A204.1 (cell line): ENCODE measurements around the gene WNK1.

Experiments
- FAIRE-seq: peaks from 2 replicates; lab custom pipeline; 2012; peaks lifted over from hg19 to GRCh38; lab: Jason Lieb, UNC

The WNK1 gene

DNA sequence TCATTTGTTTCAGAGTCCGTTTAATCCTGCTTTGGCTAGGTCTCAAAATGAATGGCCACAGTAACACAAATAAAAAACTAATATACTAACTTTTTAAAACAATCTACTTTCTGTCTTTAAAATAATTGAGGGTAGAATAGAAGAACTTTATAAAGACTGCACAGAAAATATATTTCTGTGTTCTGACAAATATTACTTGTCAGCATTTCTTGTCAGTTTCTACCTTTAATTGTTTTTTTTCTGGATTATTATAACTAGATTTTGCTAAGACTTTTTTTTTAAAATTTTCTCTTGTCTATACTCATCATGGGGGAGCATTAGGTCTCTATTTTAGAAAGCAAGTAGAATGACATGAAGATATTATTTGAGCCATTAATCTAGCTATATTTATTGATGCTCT lies 110.9 kb downstream of the WNK1 start:
- no peak for FAIRE-seq

DNA sequence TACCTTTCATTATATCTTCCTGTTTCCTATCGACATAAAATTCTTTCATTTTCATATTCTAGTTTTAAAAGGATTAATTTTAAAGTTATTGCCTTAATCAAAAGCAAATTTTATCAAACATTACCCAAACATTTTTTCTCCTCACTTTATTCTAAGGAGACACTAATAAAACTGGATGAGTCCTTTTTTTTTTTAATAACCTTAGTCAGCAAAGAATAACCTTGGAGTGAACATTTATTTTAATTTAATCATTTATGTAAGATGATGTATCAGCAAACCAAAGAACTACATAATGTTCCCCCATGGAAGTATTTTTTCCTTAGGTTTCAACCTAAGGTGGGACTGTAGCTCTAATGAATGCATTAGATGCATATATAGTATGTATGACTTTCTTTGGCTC lies 113.2 kb downstream of the WNK1 start:
- no peak for FAIRE-seq

DNA sequence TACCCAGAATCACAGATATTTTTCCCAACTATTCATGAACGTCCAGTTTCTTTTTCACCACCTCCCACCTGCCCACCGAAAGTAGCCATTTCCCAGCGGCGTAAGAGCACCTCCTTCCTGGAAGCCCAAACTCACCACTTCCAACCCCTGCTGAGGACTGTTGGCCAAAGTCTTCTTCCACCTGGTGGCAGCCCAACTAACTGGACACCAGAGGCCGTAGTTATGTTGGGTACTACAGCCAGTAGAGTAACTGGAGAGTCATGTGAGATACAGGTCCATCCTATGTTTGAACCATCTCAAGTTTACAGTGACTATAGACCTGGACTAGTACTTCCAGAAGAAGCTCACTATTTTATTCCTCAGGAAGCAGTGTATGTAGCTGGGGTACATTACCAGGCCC lies 115.5 kb downstream of the WNK1 start:
- FAIRE-seq = no peak

DNA sequence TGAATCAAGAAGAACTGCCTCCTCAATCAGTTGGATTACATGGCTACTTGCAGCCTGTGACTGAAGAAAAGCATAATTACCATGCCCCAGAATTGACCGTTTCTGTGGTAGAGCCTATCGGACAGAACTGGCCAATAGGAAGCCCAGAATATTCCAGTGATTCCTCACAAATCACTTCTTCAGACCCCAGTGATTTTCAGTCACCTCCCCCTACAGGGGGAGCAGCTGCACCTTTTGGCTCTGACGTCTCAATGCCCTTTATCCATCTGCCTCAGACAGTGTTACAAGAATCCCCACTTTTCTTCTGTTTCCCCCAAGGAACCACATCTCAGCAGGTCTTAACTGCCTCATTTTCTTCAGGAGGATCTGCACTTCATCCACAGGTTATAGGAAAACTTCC lies 116.3 kb downstream of the WNK1 start:
- FAIRE-seq = no peak

DNA sequence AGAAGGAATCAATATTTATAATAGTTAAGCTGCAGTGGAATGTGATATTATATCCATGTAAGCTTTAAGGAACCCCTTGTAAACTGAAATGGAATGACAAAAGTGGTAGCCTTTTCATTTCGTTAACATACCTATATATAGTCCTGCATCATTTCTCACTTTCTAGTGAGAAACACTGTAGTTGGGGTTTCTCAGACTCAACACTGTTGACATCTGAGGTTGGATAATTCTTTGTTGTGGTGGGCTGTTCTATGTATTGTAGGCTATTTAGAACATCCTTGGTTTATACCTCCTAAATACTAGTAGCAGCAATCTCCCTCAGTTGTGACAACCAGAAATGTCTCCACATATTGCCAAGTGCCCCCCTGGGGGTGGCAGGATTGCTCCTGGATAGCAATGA lies 118.0 kb downstream of the WNK1 start:
- FAIRE-seq = no peak

DNA sequence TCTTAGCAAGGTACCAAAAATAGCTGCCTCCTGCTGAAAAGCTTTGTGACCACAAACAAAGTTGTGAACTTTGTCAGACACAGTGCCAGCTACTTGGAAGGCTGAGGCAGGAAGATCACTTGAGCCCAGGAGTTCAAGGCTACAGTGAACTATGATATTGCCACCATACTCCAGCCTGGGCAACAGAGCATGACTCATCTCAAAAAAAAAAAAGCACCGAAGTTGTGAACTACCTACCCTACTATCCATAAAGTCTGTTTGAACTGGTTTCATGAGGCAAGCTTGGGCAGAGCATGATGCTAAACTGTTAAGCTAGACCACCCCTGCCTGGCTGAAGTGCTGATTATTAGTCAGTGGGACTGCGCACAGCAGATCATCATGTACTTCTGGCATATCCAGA lies 121.6 kb downstream of the WNK1 start:
- no peak for FAIRE-seq

DNA sequence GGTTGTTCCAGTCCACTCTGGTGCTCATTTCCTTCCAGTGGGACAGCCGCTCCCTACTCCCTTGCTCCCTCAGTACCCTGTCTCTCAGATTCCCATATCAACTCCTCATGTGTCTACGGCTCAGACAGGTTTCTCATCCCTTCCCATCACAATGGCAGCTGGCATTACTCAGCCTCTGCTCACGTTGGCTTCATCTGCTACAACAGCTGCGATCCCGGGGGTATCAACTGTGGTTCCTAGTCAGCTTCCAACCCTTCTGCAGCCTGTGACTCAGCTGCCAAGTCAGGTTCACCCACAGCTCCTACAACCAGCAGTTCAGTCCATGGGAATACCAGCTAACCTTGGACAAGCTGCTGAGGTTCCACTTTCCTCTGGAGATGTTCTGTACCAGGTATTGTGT lies 127.3 kb downstream of the WNK1 start:
- FAIRE-seq = no peak

DNA sequence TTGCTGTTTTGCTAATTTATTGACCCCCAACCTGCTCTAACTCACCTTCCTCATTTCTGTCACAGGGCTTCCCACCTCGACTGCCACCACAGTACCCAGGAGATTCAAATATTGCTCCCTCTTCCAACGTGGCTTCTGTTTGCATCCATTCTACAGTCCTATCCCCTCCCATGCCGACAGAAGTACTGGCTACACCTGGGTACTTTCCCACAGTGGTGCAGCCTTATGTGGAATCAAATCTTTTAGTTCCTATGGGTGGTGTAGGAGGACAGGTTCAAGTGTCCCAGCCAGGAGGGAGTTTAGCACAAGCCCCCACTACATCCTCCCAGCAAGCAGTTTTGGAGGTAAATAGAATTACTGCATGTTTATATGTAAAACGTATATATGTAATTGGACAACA lies 128.3 kb downstream of the WNK1 start:
- FAIRE-seq = no peak

DNA sequence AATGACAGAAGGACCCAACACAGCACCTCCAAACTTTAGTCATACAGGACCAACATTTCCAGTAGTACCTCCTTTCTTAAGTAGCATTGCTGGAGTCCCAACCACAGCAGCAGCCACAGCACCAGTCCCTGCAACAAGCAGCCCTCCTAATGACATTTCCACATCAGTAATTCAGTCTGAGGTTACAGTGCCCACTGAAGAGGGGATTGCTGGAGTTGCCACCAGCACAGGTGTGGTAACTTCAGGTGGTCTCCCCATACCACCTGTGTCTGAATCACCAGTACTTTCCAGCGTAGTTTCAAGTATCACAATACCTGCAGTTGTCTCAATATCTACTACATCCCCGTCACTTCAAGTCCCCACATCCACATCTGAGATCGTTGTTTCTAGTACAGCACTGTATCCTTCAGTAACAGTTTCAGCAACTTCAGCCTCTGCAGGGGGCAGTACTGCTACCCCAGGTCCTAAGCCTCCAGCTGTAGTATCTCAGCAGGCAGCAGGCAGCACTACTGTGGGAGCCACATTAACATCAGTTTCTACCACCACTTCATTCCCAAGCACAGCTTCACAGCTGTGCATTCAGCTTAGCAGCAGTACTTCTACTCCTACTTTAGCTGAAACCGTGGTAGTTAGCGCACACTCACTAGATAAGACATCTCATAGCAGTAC lies 132.5 kb downstream of the WNK1 start:
- FAIRE-seq = no peak

DNA sequence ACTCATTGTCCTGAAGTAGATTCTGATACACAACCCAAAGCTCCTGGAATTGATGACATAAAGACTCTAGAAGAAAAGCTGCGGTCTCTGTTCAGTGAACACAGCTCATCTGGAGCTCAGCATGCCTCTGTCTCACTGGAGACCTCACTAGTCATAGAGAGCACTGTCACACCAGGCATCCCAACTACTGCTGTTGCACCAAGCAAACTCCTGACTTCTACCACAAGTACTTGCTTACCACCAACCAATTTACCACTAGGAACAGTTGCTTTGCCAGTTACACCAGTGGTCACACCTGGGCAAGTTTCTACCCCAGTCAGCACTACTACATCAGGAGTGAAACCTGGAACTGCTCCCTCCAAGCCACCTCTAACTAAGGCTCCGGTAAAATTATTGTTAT lies 133.3 kb downstream of the WNK1 start:
- FAIRE-seq = no peak

DNA sequence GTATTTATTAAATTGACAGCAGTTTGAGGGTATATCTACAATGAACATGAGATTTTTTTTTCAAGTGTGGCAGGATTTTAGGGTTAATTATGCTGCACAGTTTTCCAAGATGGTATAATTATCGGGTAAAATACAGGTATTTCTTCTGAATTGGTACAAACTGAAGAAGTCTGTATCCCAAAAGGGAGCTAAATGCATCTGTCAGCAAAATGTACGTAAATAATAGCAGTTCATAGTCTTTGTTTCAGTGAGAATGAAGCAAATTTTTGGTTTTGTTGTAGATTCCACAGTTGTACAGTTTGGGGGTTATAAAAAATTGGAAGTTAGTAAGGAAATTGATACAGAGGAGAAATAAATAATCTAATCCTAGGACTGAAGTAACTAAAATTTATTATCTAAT lies 133.8 kb downstream of the WNK1 start:
- no peak for FAIRE-seq

DNA sequence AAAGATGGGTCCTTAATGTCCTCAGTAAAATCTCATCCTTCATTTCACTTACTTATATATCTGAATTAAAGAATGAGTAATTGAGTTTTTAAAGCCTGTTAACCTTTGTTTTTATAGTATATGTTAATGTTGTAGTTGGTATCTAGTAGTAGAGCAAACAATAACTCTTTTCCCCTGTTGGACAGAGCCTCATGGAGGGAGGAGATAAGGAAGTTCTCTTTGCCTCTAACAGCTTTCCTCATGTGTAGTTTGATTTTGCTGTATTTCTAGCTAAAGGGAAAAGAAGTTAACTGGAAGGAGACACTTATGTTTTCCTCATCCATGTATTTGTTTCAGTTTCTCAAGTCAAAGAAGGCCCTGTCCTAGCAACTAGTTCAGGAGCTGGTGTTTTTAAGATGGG lies 141.8 kb downstream of the WNK1 start:
- no peak for FAIRE-seq

DNA sequence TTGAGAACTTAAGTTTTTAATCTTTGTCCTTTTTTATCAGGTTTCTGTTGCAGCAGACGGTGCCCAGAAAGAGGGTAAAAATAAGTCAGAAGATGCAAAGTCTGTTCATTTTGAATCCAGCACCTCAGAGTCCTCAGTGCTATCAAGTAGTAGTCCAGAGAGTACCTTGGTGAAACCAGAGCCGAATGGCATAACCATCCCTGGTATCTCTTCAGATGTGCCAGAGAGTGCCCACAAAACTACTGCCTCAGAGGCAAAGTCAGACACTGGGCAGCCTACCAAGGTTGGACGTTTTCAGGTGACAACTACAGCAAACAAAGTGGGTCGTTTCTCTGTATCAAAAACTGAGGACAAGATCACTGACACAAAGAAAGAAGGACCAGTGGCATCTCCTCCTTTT lies 143.7 kb downstream of the WNK1 start:
- no peak for FAIRE-seq

DNA sequence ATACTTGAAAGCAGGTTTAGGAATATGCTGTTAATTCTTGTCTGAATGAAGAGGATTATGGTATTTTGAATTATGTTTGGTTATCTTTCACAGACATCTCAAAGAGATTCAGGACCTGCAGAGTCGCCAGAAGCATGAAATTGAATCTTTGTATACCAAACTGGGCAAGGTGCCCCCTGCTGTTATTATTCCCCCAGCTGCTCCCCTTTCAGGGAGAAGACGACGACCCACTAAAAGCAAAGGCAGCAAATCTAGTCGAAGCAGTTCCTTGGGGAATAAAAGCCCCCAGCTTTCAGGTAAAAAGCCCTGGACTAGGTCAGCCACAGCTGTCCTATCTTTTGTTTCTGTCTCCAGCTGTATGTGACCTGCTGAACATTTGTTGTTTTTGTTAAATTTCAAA lies 145.0 kb downstream of the WNK1 start:
- FAIRE-seq = no peak

DNA sequence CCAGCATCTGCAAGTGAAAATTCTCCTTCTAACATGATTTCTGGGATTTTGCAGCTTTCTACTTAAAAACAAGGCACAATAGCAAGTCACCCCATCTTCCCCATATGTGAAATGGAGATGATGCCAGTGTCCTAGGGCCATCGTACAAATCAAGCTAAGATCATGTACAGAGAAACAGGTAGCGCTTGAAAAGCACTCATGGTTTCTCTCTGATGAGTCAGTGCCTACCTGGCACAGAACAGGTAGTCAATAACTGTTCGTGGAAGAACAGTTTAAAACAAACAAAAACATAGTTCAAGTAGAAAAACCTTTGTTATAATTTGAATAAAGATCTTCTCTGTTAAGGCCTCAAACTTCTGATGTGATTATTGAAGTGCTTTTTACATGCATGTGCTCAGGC lies 150.2 kb downstream of the WNK1 start:
- FAIRE-seq = no peak

DNA sequence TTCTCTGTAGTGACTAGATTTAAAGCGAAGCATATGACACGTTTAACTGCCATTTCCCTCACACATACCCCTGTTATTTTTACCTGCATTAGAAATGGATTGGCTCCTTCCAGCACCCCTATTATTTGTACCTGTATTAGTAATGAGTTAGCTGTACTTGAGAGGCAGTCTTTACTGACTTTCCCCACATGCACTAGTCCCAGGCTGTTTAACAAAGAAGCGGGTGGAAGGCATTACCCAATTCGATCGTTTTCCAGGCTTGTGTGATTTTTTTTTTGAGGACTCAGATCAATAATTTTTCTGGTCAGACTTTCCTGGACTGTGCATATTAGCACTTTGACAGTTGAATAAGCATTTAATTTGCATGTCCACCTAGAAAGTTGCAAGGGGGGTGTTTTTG lies 150.7 kb downstream of the WNK1 start:
- no peak for FAIRE-seq

DNA sequence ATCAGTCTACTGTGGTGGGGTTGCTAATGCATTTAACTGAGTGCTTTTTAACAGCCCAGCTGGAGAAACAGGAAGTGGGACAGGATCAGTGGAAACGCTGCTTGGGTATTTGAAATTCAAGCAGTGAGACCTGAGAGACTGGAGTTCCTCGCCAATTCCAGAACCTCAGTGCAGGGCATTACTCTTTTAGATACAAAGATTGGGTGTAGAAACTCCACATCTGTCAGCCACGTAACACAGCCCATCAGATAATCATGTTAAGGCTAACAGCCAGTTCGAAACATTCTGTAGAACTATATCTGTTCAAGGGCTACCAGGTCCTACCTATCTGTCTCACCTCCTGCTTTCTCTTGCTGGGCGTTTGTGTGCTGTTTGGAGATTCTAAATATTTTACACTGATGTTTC lies 151.6 kb downstream of the WNK1 start:
- FAIRE-seq = no peak

DNA sequence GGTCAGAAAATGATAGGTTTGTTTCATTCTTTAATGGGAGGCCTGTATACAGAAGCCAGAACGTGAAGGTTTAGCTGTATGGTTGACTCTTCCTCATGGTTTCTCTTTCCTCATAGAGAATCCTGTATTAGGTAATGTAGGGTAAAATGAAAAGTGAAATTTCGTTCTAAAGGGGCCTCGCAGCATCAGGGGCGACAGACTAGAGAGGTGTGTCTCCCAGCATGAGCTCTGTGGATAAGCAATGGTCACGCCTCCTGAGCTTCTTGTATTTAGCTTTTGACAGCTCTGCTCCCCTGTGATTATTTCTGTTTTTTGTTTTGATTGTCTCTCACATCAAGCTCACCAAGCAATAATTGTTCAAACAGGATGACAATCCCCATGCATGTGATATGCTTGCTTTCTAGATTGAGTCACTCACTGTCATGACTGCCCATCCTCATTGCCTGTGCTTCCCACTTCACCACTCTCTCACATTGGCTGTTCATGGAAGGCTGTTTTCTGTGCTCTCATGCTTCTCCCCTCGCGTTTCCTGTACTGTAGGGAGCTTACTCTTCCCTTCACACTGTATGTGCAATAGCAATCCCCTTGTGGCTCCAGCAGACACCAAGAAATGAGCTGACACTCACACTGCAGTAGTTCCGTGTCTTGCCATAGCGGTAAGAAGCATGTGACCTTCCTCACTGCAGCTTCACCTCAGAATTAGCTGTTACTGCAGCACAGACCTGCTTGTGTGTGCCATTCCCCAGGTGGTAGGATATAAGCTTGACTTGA lies 153.1 kb downstream of the WNK1 start:
- FAIRE-seq = no peak

DNA sequence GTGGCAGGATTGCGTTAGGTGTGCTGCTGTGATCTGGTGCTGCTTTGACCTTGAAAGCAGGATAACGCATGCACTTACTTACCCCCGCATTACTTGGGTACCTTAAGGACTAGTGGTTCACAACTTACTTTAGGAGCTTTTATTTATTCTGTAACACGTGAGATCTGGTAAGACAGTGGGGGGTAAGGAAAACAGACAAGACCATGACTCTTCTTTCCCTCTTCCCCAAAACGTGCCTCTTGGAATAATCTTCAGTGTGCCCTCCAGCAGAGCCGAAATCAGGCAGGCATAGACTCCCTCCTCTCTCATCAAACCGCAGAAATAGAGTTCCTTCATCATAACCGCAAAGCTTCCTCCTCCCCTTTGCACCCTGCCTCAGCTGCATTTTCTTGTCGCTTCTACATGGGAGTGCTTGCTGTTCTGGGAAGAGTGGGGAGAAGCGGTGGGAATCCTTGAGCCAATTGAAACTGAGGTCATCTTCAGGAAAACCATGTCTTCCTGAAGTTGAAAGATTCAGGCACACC lies 153.7 kb downstream of the WNK1 start:
- no peak for FAIRE-seq

DNA sequence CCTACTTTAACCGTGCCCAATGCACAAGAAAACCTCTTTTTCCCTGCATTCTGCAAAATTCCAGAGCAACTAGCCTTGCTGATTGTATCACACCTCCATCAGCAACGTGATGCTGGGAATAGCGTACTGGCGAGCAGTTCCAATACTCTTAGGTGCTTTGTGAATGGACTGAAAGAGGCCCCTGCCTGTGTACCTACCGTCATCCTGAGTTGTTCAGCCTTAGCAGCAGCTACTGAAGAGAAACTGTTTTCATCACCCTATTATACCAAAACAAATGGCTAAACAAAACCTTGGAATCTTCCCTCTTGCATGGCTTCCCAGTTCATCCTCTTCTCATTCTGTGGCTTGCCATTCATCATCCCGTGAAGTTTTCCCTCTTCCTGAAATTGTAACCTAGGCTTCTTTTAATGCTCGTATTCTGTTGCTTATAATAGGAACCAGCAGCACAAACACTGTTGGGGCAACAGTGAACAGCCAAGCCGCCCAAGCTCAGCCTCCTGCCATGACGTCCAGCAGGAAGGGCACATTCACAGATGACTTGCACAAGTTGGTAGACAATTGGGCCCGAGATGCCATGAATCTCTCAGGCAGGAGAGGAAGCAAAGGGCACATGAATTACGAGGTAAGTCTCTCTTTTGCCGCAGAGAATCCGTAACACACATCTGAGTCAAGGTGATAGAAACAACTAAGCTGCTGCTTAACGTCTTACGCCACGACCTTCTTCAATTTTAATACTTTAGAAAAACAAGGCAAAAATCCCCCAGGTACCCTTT lies 155.2 kb downstream of the WNK1 start:
- no peak for FAIRE-seq

DNA sequence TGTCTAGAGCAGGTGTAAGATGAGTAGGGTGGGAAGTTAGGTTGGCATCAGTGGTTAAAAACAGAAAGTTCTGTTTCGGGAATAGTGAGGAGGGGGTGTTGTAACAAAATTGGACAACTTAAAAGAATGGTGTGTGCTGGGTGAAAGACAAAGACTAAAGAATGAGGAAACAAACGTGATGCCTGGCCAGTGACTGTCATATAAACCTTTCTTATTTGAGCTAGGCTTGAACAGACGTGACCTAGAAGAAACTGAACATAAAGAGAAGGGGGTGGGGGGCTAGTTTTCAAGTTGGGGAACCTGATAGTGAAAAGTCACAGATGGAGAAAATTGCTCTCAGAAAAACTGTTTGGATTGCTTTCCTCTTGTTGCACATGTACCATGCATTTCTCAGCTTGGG lies 157.5 kb downstream of the WNK1 start:
- no peak for FAIRE-seq

DNA sequence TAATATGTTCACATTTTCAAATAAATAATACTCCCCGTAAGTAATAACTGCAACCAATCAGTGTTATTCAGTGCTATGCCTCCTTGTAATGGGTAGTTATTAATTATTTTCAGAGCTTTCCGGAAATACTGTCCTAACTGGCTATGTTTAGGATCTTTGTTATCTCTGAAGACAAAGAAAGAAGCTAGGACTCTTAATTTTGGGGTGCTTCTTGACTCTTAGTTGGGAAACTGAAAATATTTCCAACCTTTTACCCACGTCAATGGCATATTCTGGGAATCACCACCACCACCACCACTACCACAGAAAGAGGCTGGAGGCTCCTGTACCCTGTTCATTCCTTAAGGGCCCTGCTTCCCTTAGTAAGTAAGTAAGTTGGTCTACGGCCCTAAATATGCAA lies 158.0 kb downstream of the WNK1 start:
- no peak for FAIRE-seq

DNA sequence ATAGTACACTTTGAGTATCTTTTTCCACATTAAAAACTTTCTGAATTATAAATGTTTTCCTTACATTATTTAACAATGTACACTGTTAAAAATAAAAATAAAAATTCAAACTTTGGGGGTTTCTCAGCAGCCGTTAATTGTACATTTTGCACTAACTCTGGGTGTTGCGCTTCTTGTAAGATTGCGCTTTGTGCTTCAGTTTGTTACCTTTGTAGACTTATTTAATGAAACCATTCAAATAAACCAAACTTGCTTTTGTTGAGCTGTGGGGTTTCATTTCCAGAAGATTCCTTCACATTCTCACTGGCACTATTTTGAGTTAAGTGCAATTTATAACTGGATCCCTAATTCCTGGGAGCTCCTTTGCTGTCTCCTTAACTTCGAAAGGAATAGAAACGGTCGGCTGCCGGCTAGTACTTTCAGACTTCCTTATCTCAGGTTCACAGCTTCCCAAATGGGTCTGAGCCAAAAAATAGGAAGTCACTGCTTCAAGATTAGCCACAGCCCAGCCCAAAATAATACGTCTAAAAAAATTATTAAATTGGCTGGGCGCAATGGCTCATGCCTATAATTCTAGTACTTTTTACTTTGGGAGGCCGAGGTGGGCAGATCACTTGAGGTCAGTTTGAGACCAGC lies 158.9 kb downstream of the WNK1 start:
- no peak for FAIRE-seq
